Heart left ventricle (tissue), 16 donors: ENCODE data around the gene SMC5. TPM values are rescaled to one million over a fixed set of nuclear protein-coding genes. Genes with fewer than 3 reads are reported as not detected.

Experiments
- ATAC-seq, 4 donors: fragments of 200-7000 bp; cut with Tn5 transposase; one replicate each; pipeline ENCODE4 v1.9.1; 2020 to 2022; ENCODE audit warnings: moderate library complexity in 4 of 4, mild to moderate bottlenecking in 3 of 4, moderate number of reproducible peaks in 1 of 4
- DNase-seq, 5 donors: peaks; one replicate each; pipeline ENCODE4 v3.0.0-alpha.2; 2020
- H3K27ac ChIP-seq, 12 donors: fragments of 200-600 bp; sonication (generic) in 4 of 12; one replicate each; pipeline versions ENCODE4 v1.5.0 to v1.8.0; 2016 to 2022; ENCODE audit warnings: mild to moderate bottlenecking in 2 of 12
- H3K27me3 ChIP-seq, 9 donors: fragments of 200-600 bp; sonication (generic) in 2 of 9; one replicate each; pipeline versions ENCODE4 v1.5.1 to v1.8.0; 2016 to 2022; ENCODE audit warnings: mild to moderate bottlenecking in 3 of 9
- H3K36me3 ChIP-seq, 9 donors: fragments of 200-600 bp; sonication (generic) in 2 of 9; one replicate each; pipeline versions ENCODE4 v1.5.0 to v1.8.0; 2018 to 2022; ENCODE audit warnings: mild to moderate bottlenecking in 2 of 9
- H3K4me1 ChIP-seq, 12 donors: fragments of 200-600 bp; sonication (generic) in 4 of 12; one replicate each; pipeline versions ENCODE4 v1.5.0 to v1.8.0; 2016 to 2022; ENCODE audit warnings: mild to moderate bottlenecking in 3 of 12
- H3K4me3 ChIP-seq, 12 donors: fragments of 200-600 bp; sonication (generic) in 4 of 12; one replicate each; pipeline versions ENCODE4 v1.5.0 to v1.8.0; 2017 to 2022; ENCODE audit warnings: mild to moderate bottlenecking in 9 of 12, moderate library complexity in 4 of 12
- H3K9me3 ChIP-seq, 12 donors: fragments of 200-600 bp; sonication (generic) in 4 of 12; one replicate each; pipeline versions ENCODE4 v1.5.0 to v1.8.0; 2016 to 2022; ENCODE audit warnings: mild to moderate bottlenecking in 1 of 12
- POLR2A ChIP-seq, 2 donors: fragments of 450-650 bp; IDR thresholded peaks; one replicate each; pipeline ENCODE4 v1.6.1; 2017; ENCODE audit warnings: antibody characterized with exemption in 2 of 2, mild to moderate bottlenecking in 2 of 2, moderate library complexity in 2 of 2
- WGBS, 4 donors: extraction: QIAGEN DNeasy Blood & Tissue Kit in 2 of 4; methylation state at CpG; one replicate each; pipeline versions ENCODE4 v1.1.5 to v1.1.7; 2013 to 2018; 5-methylcytosine and 5-hydroxymethylcytosine counted together
- intact Hi-C, 10 donors: fragments of 100-400 bp; cut with DNase I; formaldehyde crosslinking; loops; one replicate each; pipeline versions ENCODE4 v1.11.1 to v1.14.2; 2022
- polyA plus RNA-seq, 2 donors: library from polyadenylated mRNA; stranded (reverse); fragments of 200-250 nt; gene quantifications; one replicate each; pipeline ENCODE4 v1.2.3, GENCODE V29; 2013
- total RNA-seq, 9 donors: library from RNA; depleted of rRNA in 2 of 9; stranded (reverse); fragments of >200 nt in 2 of 9; fragmentation: NEBNext Ultra II Directional in 3 of 9; extraction: Animal tissue kit (Norgen Biotek cat#: 25700) in 3 of 9; gene quantifications; one replicate each; pipeline versions ENCODE4 v1.1.0 to v1.2.4, GENCODE V29; 2016 to 2023
- TF ChIP-seq, protein P1 (sequence below), 12 donors: fragments of 200-600 bp; sonication (generic) in 4 of 12; IDR thresholded peaks; one replicate each; pipeline versions ENCODE4 v1.5.0 to v1.8.0; 2018 to 2022; ENCODE audit warnings: antibody characterized with exemption in 12 of 12, mild to moderate bottlenecking in 5 of 12
- donor health status: ischemic (EF 13 %, LVEDD 7.1; RV severe dilation, severe dysfunction).
- donor health status: healthy with polysubstance abuse.
- donor health status: DM: no; HTN: yes; CAD: no.
- donor health status: DM: no; HTN: no; CAD: no.
- donor health status: ischemic (EF 25% LVEDD 6.9; RV normal size, moderate dysfunction).
- donor health status: ischemic (EF 25% LVEDD 5.7; RV mildly dilated, moderate dysfunction).
- donor health status: healthy.
- donor health status: DM: yes; HTN: yes; CAD: no.
- donor health status: ischemic (EF 35%, LVEDD 5.7; RV mildly dilated, moderate dysfunction).
- donor health status: nonischemic (EF 11% LVEDD 7.7; RV severe dilation, severe dysfunction).
- donor health status: DM: yes; HTN: yes; CAD: no.
- donor health status: PGD.
- donor health status: ischemic (EF 29% LVEDD 5.4; RV normal size, mild dysfunction).
- donor health status: nonischemic (EF 23%, LVEDD 6.1; RV moderate dilation, normal function).

SMC5 gene
- total and polyA plus RNA-seq, 11 donors = 6.8 to 14.6 (median 11.0) TPM

DNA sequence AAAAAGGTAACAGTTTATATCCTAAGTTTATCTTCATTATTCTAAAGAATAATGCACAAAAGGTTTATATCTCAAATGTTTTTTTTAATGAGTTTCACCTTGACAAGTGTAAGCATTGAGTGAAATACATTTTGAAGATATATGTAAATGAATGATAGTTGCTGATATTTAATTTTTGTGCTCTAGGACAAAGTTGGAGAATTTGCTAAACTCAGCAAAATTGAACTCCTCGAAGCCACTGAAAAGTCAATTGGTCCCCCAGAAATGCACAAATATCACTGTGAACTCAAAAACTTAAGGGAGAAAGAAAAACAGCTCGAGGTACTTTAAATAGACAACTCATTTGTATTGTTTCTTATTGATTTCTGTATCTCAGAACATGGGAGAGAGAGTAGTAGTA lies 19.5 kb downstream of the SMC5 start:
- ATAC-seq (no peak), DNase-seq (no peak)
- peaks cover 0 to 12% (median 3%) of the 10 kb centered on the region in 12 donors for H3K4me1 ChIP-seq
- H3K9me3 ChIP-seq = no peaks in the 10 kb centered on the region
- 91 to 95% (median 94%) methylated on average over 2 of the region's 2 CpGs for WGBS, 4 donors
- H3K4me3 ChIP-seq = no peak overlapping the region
- H3K27me3 ChIP-seq = no peaks in the 10 kb centered on the region
- H3K27ac ChIP-seq = no peak overlapping the region
- H3K36me3 ChIP-seq = peaks cover 0 to 66% (median 53%) of the 10 kb centered on the region in 9 donors
- intact Hi-C loops = no loop called here
- TF ChIP-seq, protein P1, sequence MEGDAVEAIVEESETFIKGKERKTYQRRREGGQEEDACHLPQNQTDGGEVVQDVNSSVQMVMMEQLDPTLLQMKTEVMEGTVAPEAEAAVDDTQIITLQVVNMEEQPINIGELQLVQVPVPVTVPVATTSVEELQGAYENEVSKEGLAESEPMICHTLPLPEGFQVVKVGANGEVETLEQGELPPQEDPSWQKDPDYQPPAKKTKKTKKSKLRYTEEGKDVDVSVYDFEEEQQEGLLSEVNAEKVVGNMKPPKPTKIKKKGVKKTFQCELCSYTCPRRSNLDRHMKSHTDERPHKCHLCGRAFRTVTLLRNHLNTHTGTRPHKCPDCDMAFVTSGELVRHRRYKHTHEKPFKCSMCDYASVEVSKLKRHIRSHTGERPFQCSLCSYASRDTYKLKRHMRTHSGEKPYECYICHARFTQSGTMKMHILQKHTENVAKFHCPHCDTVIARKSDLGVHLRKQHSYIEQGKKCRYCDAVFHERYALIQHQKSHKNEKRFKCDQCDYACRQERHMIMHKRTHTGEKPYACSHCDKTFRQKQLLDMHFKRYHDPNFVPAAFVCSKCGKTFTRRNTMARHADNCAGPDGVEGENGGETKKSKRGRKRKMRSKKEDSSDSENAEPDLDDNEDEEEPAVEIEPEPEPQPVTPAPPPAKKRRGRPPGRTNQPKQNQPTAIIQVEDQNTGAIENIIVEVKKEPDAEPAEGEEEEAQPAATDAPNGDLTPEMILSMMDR (IDR thresholded peaks at IDR 0.05) = no peak
- no peak for TF ChIP-seq POLR2A (IDR thresholded peaks at IDR 0.05)

DNA sequence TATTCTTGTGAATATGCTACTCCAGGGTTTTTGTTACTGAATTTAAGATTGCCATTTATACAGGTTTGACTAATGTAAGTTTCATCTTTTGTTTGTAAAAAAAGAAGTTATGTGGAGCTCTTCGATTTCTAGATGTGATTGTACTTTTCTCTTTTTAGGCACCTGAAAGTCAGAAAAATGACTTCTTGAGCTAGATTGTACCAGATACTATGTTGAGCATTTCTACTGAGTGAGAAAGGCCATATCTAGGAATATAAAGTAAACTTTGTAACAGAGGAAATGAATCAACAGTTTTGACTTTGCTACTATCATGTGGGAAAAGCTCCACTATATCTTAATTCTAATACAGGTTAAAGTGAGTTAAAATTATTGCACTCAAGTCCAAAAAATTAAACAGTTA lies 25.1 kb downstream of the SMC5 start:
- H3K27me3 ChIP-seq = no peaks in the 10 kb centered on the region
- H3K4me3 ChIP-seq = no peak overlapping the region
- WGBS, 4 donors = 87 to 94% (median 91%) methylated on average over 1 of the region's 1 CpG
- peaks cover 0 to 24% (median 13%) of the 10 kb centered on the region in 12 donors for H3K4me1 ChIP-seq
- no peak for ATAC-seq
- TF ChIP-seq POLR2A (IDR thresholded peaks at IDR 0.05) = no peak
- TF ChIP-seq, protein P1 (IDR thresholded peaks at IDR 0.05) = no peak
- H3K27ac ChIP-seq = peak overlapping the region in 2 of 12 donors; percentile 10 to 36
- intact Hi-C loops = loop anchor here in 1 of 10 donors (10.0 kb wide), 1 partner anchor 61 kb away; no protein-coding TSS in a partner anchor
- H3K36me3 ChIP-seq = peaks cover 0 to 92% (median 57%) of the 10 kb centered on the region in 9 donors
- DNase-seq = no peak
- H3K9me3 ChIP-seq = no peaks in the 10 kb centered on the region

DNA sequence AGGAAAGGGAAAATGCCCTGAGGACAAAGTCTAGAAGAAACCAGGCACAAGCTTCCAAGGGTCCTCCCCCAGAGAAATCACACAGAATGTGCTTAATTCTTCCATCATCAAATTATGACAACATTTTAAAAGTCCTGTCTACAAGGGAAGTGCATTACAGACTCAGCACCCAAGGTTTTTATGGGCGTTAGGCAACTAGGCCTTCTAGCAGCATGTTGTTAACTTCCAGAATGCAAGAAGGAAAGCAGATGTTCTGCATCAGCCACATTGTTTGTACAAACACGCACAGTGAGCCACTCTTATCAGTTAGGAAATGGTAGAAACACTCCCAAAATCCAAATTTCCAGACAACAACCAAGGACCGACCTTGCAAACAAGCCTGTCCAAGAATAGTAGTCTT lies 26.5 kb downstream of the SMC5 start:
- WGBS, 4 donors = 39 to 78% (median 46%) methylated on average over 3 of the region's 3 CpGs
- Histone ChIP-seq H3K9me3 (no peaks in the 10 kb centered on the region), H3K27me3 (no peaks in the 10 kb centered on the region), H3K4me3 (no peak overlapping the region), H3K4me1 (peaks cover 0 to 24% (median 13%) of the 10 kb centered on the region in 12 donors), H3K27ac (peak overlapping the region in 8 of 12 donors; percentile 3 to 60 (median 36)), H3K36me3 (peaks cover 0 to 85% (median 46%) of the 10 kb centered on the region in 9 donors)
- DNase-seq (no peak), ATAC-seq (peak in 3 of 4 donors; percentile 73 to 83 (median 74))
- intact Hi-C loops = loop anchor here in 1 of 10 donors (10.0 kb wide), 1 partner anchor 60 kb away; no protein-coding TSS in a partner anchor
- no peak for TF ChIP-seq POLR2A (IDR thresholded peaks at IDR 0.05)
- TF ChIP-seq, protein P1 (IDR thresholded peaks at IDR 0.05) = no peak

DNA sequence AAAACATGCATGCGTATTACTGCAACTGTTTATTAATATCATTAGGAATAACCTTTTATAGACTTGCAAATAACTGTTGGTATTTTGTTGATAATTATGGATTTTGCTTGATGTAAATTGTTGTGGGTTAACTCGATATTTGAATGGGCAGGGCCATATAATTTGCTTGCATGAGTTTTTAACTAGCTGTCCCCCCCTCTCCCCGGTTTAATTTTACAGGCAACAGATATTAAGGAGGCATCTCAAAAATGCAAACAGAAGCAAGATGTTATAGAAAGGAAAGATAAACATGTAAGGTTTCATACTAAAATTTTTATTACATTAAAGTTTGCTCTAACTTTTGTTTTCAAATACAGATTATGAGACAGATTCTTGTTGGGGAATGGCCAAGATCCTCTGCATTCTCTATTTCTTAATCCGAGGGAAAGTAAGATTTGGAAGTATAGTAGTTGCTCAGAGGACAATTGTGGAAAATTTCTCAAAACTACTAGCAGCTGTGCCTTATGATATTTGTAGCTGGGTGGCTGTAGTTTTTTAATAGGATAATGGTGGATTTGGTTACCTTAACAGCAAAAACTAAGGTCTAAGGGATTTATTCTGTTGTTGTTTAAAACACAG lies 27.3 kb downstream of the SMC5 start:
- H3K36me3 ChIP-seq = peaks cover 0 to 83% (median 45%) of the 10 kb centered on the region in 9 donors
- 79 to 86% (median 82%) methylated on average over 4 of the region's 4 CpGs for WGBS, 4 donors
- H3K4me3 ChIP-seq = no peak overlapping the region
- peak overlapping the region in 2 of 12 donors; percentile 3 to 36 for H3K27ac ChIP-seq
- H3K9me3 ChIP-seq = peaks cover 0 to under 1% (median 0%) of the 10 kb centered on the region in 12 donors
- ATAC-seq = no peak
- no peaks in the 10 kb centered on the region for H3K27me3 ChIP-seq
- TF ChIP-seq POLR2A (IDR thresholded peaks at IDR 0.05) = no peak
- TF ChIP-seq, protein P1 (IDR thresholded peaks at IDR 0.05) = no peak
- no peak for DNase-seq
- intact Hi-C loops = loop anchor here in 1 of 10 donors (10.0 kb wide), 1 partner anchor 59 kb away; no protein-coding TSS in a partner anchor
- H3K4me1 ChIP-seq = peaks cover 0 to 24% (median 13%) of the 10 kb centered on the region in 12 donors
